Caco-2 (cell line): ENCODE results near the gene SIN3B. TPM values are rescaled to one million over a fixed set of nuclear protein-coding genes. Genes with fewer than 3 reads are reported as not detected.

Experiments used
- BruUV-seq: library from RNA; stranded (reverse); fragments of 400-500 nt; replicated peaks from 2 replicates; lab custom pipeline; 2021; lab: Mats Ljungman, UMichigan
- CTCF ChIA-PET: fragments of 300-600 bp; sonication (Branson Sonifier 250); formaldehyde crosslinking; loops from one replicate; lab custom pipeline; 2022; ENCODE audit warnings: antibody characterized with exemption; lab: Charles Lee
- POLR2A ChIA-PET: fragments of 300-600 bp; sonication (Branson Sonifier 250); formaldehyde crosslinking; loops from one replicate; lab custom pipeline; 2022; ENCODE audit warnings: antibody characterized with exemption; lab: Charles Lee
- DNase-seq, 2 experiments: peaks; one replicate each; pipeline versions ENCODE4 v3.0.0 to v3.0.0-alpha.2; 2020 to 2022
- H3K27me3 ChIP-seq: replicated peaks from 2 replicates; pipeline ENCODE4 v1.6.0; 2011; ENCODE audit warnings: low read length; ENCODE audit not compliant: control insufficient read depth, insufficient read depth
- H3K36me3 ChIP-seq: 2 replicates; pipeline ENCODE4 v1.5.1; 2011; ENCODE audit warnings: low read length; ENCODE audit not compliant: control insufficient read depth, insufficient read depth
- H3K4me1 ChIP-seq: fragments of 250-450 bp; sonication (Bioruptor Pico); 2 replicates; pipeline ENCODE4 v1.5.1; 2020; ENCODE audit warnings: mild to moderate bottlenecking
- H3K4me3 ChIP-seq: 2 replicates; pipeline ENCODE4 v1.5.1; 2011; ENCODE audit warnings: low read depth, mild to moderate bottlenecking, control low read depth, low read length
- H3K9me3 ChIP-seq: fragments of 250-450 bp; sonication (Bioruptor Pico); 2 replicates; pipeline ENCODE4 v1.5.1; 2020; ENCODE audit warnings: mild to moderate bottlenecking, moderate library complexity
- H3K27ac Mint-ChIP-seq: one replicate; pipeline ENCODE4 v1.8.0; 2022; ENCODE audit warnings: mixed read lengths; ENCODE audit not compliant: unreplicated experiment
- H3K27me3 Mint-ChIP-seq: one replicate; pipeline ENCODE4 v1.8.0; 2022; ENCODE audit warnings: mixed read lengths; ENCODE audit not compliant: insufficient read depth, unreplicated experiment
- H3K36me3 Mint-ChIP-seq: one replicate; pipeline ENCODE4 v1.8.0; 2022; ENCODE audit warnings: mild to moderate bottlenecking, mixed read lengths; ENCODE audit not compliant: insufficient read depth, unreplicated experiment
- H3K4me1 Mint-ChIP-seq: one replicate; pipeline ENCODE4 v1.8.0; 2022; ENCODE audit warnings: low read depth, mixed read lengths; ENCODE audit not compliant: unreplicated experiment
- H3K4me3 Mint-ChIP-seq: one replicate; pipeline ENCODE4 v1.8.0; 2022; ENCODE audit warnings: mild to moderate bottlenecking, moderate library complexity, mixed read lengths; ENCODE audit not compliant: unreplicated experiment
- H3K9me3 Mint-ChIP-seq: one replicate; pipeline ENCODE4 v1.8.0; 2022; ENCODE audit warnings: mixed read lengths; ENCODE audit not compliant: unreplicated experiment
- intact Hi-C: fragments of 100-400 bp; cut with micrococcal nuclease; formaldehyde crosslinking; loops from one replicate; pipeline ENCODE4 v1.10.0; 2022; ENCODE audit not compliant: unreplicated experiment
- total RNA-seq: library from RNA; stranded (reverse); gene quantifications from 2 replicates; pipeline ENCODE4 v1.2.3, GENCODE V29; 2022
- TF ChIP-seq, protein P1 (sequence below), 2 experiments: fragments of 200-600 bp in 1 of 2; IDR thresholded peaks; 1 replicate in 1 of 2; 2 replicates in 1 of 2; pipeline versions ENCODE4 v1.5.1 to v1.8.0; 2011 to 2022; ENCODE audit warnings: antibody characterized with exemption in 1 of 2, control low read depth in 1 of 2, inconsistent platforms in 1 of 2, low read depth in 1 of 2, low read length in 1 of 2, mild to moderate bottlenecking in 1 of 2, moderate library complexity in 1 of 2; ENCODE audit not compliant: insufficient read depth in 1 of 2, severe bottlenecking in 1 of 2, unreplicated experiment in 1 of 2

The SIN3B gene
- total RNA-seq, 1 experiment from 2014 or later, result 56.9 TPM

DNA sequence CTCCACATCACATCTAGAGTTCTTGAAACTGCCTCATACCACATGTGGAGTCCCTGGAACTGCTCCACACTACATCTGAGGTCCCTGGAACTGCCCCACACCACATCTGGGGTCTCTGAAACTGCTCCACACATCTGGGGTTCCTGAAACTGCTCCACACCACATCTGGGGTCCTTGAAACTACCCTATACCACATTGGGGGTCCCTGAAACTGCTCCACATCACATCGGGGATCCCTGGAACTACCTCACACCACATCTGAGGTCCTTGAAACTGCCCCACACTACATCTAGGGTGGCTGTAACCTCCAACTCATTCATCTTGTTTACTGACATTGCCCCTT, 93.4 kb downstream of the SIN3B start:
- H3K9me3 ChIP-seq, result peaks cover 4% of the 10 kb centered on the region; the same call in 1 of the 2 replicates
- H3K4me1 ChIP-seq, result no peaks in the 10 kb centered on the region
- Mint-ChIP-seq H3K4me3 (no peak overlapping the region), H3K4me1 (no peaks in the 10 kb centered on the region), H3K36me3 (no peaks in the 10 kb centered on the region), H3K27me3 (peaks cover 3% of the 10 kb centered on the region), H3K9me3 (peaks cover 15% of the 10 kb centered on the region), H3K27ac (no peak overlapping the region)
- intact Hi-C loops, result no loop called here
- DNase-seq, result no peak
- POLR2A ChIA-PET, result no interaction called here
- TF ChIP-seq, protein P1, sequence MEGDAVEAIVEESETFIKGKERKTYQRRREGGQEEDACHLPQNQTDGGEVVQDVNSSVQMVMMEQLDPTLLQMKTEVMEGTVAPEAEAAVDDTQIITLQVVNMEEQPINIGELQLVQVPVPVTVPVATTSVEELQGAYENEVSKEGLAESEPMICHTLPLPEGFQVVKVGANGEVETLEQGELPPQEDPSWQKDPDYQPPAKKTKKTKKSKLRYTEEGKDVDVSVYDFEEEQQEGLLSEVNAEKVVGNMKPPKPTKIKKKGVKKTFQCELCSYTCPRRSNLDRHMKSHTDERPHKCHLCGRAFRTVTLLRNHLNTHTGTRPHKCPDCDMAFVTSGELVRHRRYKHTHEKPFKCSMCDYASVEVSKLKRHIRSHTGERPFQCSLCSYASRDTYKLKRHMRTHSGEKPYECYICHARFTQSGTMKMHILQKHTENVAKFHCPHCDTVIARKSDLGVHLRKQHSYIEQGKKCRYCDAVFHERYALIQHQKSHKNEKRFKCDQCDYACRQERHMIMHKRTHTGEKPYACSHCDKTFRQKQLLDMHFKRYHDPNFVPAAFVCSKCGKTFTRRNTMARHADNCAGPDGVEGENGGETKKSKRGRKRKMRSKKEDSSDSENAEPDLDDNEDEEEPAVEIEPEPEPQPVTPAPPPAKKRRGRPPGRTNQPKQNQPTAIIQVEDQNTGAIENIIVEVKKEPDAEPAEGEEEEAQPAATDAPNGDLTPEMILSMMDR (IDR thresholded peaks at IDR 0.05; ENCODE audit: insufficient read depth in 1 of 2, low read depth in 1 of 2, low read length in 1 of 2, severe bottlenecking in 1 of 2, unreplicated experiment in 1 of 2), result no peak
- CTCF ChIA-PET, result no interaction called here
- no TSS peak for BruUV-seq
- no peaks in the 10 kb centered on the region for H3K27me3 ChIP-seq
- H3K4me3 ChIP-seq, result no peak overlapping the region
- H3K36me3 ChIP-seq, result no peaks in the 10 kb centered on the region

GRCh38 chr19:16922949-16923348, 93.8 kb downstream of the SIN3B start:
- CTCF ChIA-PET, result no interaction called here
- Histone ChIP-seq H3K27me3 (no peaks in the 10 kb centered on the region), H3K4me1 (no peaks in the 10 kb centered on the region), H3K9me3 (peaks cover 4% of the 10 kb centered on the region; the same call in 1 of the 2 replicates), H3K4me3 (no peak overlapping the region), H3K36me3 (no peaks in the 10 kb centered on the region)
- no peak overlapping the region for H3K27ac Mint-ChIP-seq
- intact Hi-C loops, result no loop called here
- POLR2A ChIA-PET, result no interaction called here
- no peak for DNase-seq
- peaks cover 17% of the 10 kb centered on the region for H3K9me3 Mint-ChIP-seq
- no peaks in the 10 kb centered on the region for H3K4me1 Mint-ChIP-seq
- no peak overlapping the region for H3K4me3 Mint-ChIP-seq
- H3K27me3 Mint-ChIP-seq, result peaks cover 3% of the 10 kb centered on the region
- TF ChIP-seq, protein P1 (IDR thresholded peaks at IDR 0.05; ENCODE audit: insufficient read depth in 1 of 2, low read depth in 1 of 2, low read length in 1 of 2, severe bottlenecking in 1 of 2, unreplicated experiment in 1 of 2), result no peak
- BruUV-seq, result no TSS peak
- no peaks in the 10 kb centered on the region for H3K36me3 Mint-ChIP-seq

DNA sequence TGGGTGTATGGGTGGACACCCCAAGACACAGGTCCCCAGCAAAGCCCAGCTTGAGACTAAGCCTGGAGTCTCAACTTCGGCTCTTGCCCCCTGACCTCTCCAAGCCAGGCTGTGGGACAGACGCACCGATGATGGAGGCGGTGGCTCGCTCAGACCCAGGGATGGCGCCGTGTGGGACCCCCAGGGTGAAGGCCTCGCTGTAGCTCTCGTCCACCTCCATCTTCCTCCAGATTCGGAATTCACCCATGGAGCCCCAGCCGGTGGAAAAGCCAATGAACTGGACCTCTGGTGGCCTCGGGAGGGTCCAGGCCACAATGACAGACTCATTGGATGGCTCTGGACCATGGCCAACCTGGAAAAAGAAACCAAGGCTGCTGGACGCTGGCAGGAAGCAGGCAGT, 98.7 kb downstream of the SIN3B start:
- Mint-ChIP-seq H3K4me1 (no peaks in the 10 kb centered on the region), H3K9me3 (peaks cover 28% of the 10 kb centered on the region), H3K36me3 (no peaks in the 10 kb centered on the region), H3K27ac (no peak overlapping the region), H3K4me3 (no peak overlapping the region), H3K27me3 (no peaks in the 10 kb centered on the region)
- H3K4me1 ChIP-seq, result no peaks in the 10 kb centered on the region
- no TSS peak for BruUV-seq
- H3K4me3 ChIP-seq, result no peak overlapping the region
- DNase-seq, result no peak
- intact Hi-C loops, result no loop called here
- ChIA-PET POLR2A (no interaction called here), CTCF (no interaction called here)
- no peaks in the 10 kb centered on the region for H3K36me3 ChIP-seq
- H3K9me3 ChIP-seq, result peaks cover 6% of the 10 kb centered on the region; the same call in 1 of the 2 replicates
- H3K27me3 ChIP-seq, result no peaks in the 10 kb centered on the region
- TF ChIP-seq, protein P1 (IDR thresholded peaks at IDR 0.05; ENCODE audit: insufficient read depth in 1 of 2, low read depth in 1 of 2, low read length in 1 of 2, severe bottlenecking in 1 of 2, unreplicated experiment in 1 of 2), result no peak
